ENCODE data around the gene RIPK4. TPM values are rescaled to one million over a fixed set of nuclear protein-coding genes. Genes with fewer than 3 reads are reported as not detected.

RIPK4 gene
- total and polyA plus RNA-seq, 8 donors: 8.7 to 37.6 (median 21.2) TPM

GRCh38 chr21:41783476-41784180 lies 16.8 kb upstream of the RIPK4 start:
- DNase-seq: peak; percentile 85 to 89
- Histone ChIP-seq H3K4me3 (no peak overlapping the region), H3K27me3 (peaks cover 5 to 70% (median 13%) of the 10 kb centered on the region in 3 donors), H3K36me3 (no peaks in the 10 kb centered on the region), H3K27ac (peak overlapping the region in 3 of 5 donors; percentile 32 to 35 (median 34)), H3K9me3 (no peaks in the 10 kb centered on the region), H3K4me1 (peaks cover 16 to 21% (median 18%) of the 10 kb centered on the region in 4 donors)
- intact Hi-C loops (cut with DNase I; ENCODE audit: low total_unique reads): no loop called here
- TF ChIP-seq POLR2A (IDR thresholded peaks at IDR 0.05) (no peak), EP300 (IDR thresholded peaks at IDR 0.05) (no peak), POLR2AphosphoS5 (IDR thresholded peaks at IDR 0.05) (no peak)
- TF ChIP-seq, protein P1, sequence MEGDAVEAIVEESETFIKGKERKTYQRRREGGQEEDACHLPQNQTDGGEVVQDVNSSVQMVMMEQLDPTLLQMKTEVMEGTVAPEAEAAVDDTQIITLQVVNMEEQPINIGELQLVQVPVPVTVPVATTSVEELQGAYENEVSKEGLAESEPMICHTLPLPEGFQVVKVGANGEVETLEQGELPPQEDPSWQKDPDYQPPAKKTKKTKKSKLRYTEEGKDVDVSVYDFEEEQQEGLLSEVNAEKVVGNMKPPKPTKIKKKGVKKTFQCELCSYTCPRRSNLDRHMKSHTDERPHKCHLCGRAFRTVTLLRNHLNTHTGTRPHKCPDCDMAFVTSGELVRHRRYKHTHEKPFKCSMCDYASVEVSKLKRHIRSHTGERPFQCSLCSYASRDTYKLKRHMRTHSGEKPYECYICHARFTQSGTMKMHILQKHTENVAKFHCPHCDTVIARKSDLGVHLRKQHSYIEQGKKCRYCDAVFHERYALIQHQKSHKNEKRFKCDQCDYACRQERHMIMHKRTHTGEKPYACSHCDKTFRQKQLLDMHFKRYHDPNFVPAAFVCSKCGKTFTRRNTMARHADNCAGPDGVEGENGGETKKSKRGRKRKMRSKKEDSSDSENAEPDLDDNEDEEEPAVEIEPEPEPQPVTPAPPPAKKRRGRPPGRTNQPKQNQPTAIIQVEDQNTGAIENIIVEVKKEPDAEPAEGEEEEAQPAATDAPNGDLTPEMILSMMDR (IDR thresholded peaks at IDR 0.05): no peak
- WGBS, 5 donors: 16 to 45% (median 33%) methylated on average over 18 of the region's 18 CpGs

GRCh38 chr21:41781050-41781410 lies 14.2 kb upstream of the RIPK4 start:
- Histone ChIP-seq H3K4me3 (no peak overlapping the region), H3K36me3 (no peaks in the 10 kb centered on the region), H3K9me3 (no peaks in the 10 kb centered on the region), H3K27ac (no peak overlapping the region), H3K27me3 (peaks cover 5 to 72% (median 19%) of the 10 kb centered on the region in 3 donors), H3K4me1 (peaks cover 25 to 31% (median 27%) of the 10 kb centered on the region in 4 donors)
- no peak for DNase-seq
- TF ChIP-seq, protein P1 (IDR thresholded peaks at IDR 0.05): no peak
- no peak for TF ChIP-seq EP300 (IDR thresholded peaks at IDR 0.05)
- no peak for TF ChIP-seq POLR2AphosphoS5 (IDR thresholded peaks at IDR 0.05)
- no peak for TF ChIP-seq POLR2A (IDR thresholded peaks at IDR 0.05)
- intact Hi-C loops (cut with DNase I; ENCODE audit: low total_unique reads): no loop called here
- WGBS, 5 donors: 71 to 88% (median 82%) methylated on average over 2 of the region's 2 CpGs

DNA sequence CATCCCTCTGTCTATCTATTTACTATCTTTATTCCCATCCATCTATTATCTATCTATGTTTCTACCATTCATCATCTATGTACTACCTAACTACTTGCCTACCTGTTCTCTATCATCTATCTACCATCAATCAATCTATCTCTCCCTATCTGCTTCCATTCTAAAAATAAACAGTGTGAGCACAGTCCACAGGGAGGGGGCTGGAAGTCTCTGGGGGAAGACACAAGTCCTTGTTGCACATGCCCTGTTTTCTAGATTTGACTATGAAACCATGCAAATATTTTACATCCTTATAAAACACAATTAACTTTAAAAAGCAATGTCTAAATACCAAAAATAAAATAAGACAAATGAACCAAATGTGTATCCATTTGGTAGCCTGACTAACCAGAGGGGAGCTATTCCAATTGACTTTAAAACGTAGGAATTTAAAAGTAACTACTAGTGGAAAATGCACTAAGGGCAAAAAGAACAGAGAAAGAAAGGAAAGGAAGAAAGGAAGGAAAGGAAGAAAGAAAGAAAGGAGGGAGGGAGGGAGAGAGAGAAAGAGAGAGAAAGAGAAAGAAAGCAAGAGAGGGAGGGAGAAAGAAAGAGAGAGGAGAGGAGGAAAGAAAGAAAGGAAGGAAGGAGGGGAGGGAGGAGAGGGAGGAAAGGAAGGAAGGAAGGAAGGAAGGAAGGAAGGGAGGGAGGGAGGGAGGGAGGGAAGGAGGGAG lies 13.6 kb upstream of the RIPK4 start:
- H3K27ac ChIP-seq: no peak overlapping the region
- H3K9me3 ChIP-seq: no peaks in the 10 kb centered on the region
- WGBS, 5 donors: 53 to 65% (median 54%) methylated on average over 1 of the region's 1 CpG
- DNase-seq: no peak
- H3K27me3 ChIP-seq: peaks cover 5 to 75% (median 22%) of the 10 kb centered on the region in 3 donors
- intact Hi-C loops (cut with DNase I; ENCODE audit: low total_unique reads): no loop called here
- H3K4me1 ChIP-seq: peaks cover 25 to 31% (median 27%) of the 10 kb centered on the region in 4 donors
- TF ChIP-seq POLR2A (IDR thresholded peaks at IDR 0.05) (no peak), EP300 (IDR thresholded peaks at IDR 0.05) (no peak), POLR2AphosphoS5 (IDR thresholded peaks at IDR 0.05) (no peak)
- TF ChIP-seq, protein P1 (IDR thresholded peaks at IDR 0.05): no peak
- H3K36me3 ChIP-seq: no peaks in the 10 kb centered on the region
- no peak overlapping the region for H3K4me3 ChIP-seq

- Histone ChIP-seq H3K36me3 (no peaks in the 10 kb centered on the region), H3K27me3 (peaks cover 5 to 76% (median 25%) of the 10 kb centered on the region in 3 donors), H3K4me1 (peaks cover 25 to 31% (median 27%) of the 10 kb centered on the region in 4 donors), H3K9me3 (no peaks in the 10 kb centered on the region), H3K27ac (peak overlapping the region; percentile 31 to 82 (median 53)), H3K4me3 (peak overlapping the region in 2 of 4 donors; percentile 2 to 7)
- no peak for TF ChIP-seq POLR2A (IDR thresholded peaks at IDR 0.05)
- TF ChIP-seq EP300 (IDR thresholded peaks at IDR 0.05): no peak
- TF ChIP-seq, protein P1 (IDR thresholded peaks at IDR 0.05): no peak
- TF ChIP-seq POLR2AphosphoS5 (IDR thresholded peaks at IDR 0.05): no peak
- 17 to 46% (median 22%) methylated on average over 5 of the region's 5 CpGs for WGBS, 5 donors
- DNase-seq: peak; percentile 25 to 48
- intact Hi-C loops (cut with DNase I; ENCODE audit: low total_unique reads): no loop called here
Observed at GRCh38 chr21:41779659-41780058, 12.8 kb upstream of the RIPK4 start.
